ENCODE data around the gene MIA3. TPM values are rescaled to one million over a fixed set of nuclear protein-coding genes. Genes with fewer than 3 reads are reported as not detected.

The MIA3 gene, protein sequence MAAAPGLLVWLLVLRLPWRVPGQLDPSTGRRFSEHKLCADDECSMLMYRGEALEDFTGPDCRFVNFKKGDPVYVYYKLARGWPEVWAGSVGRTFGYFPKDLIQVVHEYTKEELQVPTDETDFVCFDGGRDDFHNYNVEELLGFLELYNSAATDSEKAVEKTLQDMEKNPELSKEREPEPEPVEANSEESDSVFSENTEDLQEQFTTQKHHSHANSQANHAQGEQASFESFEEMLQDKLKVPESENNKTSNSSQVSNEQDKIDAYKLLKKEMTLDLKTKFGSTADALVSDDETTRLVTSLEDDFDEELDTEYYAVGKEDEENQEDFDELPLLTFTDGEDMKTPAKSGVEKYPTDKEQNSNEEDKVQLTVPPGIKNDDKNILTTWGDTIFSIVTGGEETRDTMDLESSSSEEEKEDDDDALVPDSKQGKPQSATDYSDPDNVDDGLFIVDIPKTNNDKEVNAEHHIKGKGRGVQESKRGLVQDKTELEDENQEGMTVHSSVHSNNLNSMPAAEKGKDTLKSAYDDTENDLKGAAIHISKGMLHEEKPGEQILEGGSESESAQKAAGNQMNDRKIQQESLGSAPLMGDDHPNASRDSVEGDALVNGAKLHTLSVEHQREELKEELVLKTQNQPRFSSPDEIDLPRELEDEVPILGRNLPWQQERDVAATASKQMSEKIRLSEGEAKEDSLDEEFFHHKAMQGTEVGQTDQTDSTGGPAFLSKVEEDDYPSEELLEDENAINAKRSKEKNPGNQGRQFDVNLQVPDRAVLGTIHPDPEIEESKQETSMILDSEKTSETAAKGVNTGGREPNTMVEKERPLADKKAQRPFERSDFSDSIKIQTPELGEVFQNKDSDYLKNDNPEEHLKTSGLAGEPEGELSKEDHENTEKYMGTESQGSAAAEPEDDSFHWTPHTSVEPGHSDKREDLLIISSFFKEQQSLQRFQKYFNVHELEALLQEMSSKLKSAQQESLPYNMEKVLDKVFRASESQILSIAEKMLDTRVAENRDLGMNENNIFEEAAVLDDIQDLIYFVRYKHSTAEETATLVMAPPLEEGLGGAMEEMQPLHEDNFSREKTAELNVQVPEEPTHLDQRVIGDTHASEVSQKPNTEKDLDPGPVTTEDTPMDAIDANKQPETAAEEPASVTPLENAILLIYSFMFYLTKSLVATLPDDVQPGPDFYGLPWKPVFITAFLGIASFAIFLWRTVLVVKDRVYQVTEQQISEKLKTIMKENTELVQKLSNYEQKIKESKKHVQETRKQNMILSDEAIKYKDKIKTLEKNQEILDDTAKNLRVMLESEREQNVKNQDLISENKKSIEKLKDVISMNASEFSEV (N-terminal part only)
- polyA plus RNA-seq (2013, experiment 1 of 2), result 38.5 TPM
- polyA plus RNA-seq (2013, experiment 2 of 2), result 33.4 TPM

- Histone ChIP-seq H2AK5ac (ENCODE audit: low read length, severe bottlenecking) (peak within 1 kb of the TSS; percentile 36), H3K4me3 (ENCODE audit: insufficient read depth in 1 of 2, low read depth in 1 of 2, low read length in 2 of 2) (peak within 1 kb of the TSS; percentile 93 to 99), H4K91ac (ENCODE audit: low read length) (peak within 1 kb of the TSS; percentile 14), H2BK15ac (ENCODE audit: low read depth, poor library complexity, severe bottlenecking) (peak within 1 kb of the TSS; percentile 44), H2BK120ac (ENCODE audit: low read depth, low read length) (peak within 1 kb of the TSS; percentile 39), H3K9ac (ENCODE audit: low read length) (peak within 1 kb of the TSS; percentile 93), H3K4me1 (ENCODE audit: control insufficient read depth, insufficient read depth, low read depth, low read length) (peaks cover 3% of the 10 kb centered on the region), H3K79me1 (replicated peaks; ENCODE audit: low read length, poor library complexity, severe bottlenecking) (peaks cover 18% of the 10 kb centered on the region), H3K27ac (ENCODE audit: low read length, poor library complexity, severe bottlenecking) (no peak within 1 kb of the TSS), H3K27me3 (ENCODE audit: control insufficient read depth in 1 of 2, insufficient read depth in 1 of 2, low read length in 2 of 2) (peaks cover 0 to 3% of the 10 kb centered on the region in 2 experiments), H4K8ac (ENCODE audit: low read length) (peak within 1 kb of the TSS; percentile 90), H3K18ac (ENCODE audit: low read depth in 1 of 2, low read length in 2 of 2) (peak within 1 kb of the TSS; percentile 29 to 94), H3K4ac (ENCODE audit: low read depth in 1 of 2, low read length in 2 of 2) (peak within 1 kb of the TSS; percentile 51 to 78), H2AFZ (ENCODE audit: low read depth, low read length) (peak within 1 kb of the TSS; percentile 81), H3K23ac (ENCODE audit: low read length in 2 of 2) (peak within 1 kb of the TSS in 1 of 2 experiments; percentile 99), H2BK5ac (ENCODE audit: low read depth, low read length, poor library complexity, severe bottlenecking) (no peak within 1 kb of the TSS), H3K9me3 (ENCODE audit: control insufficient read depth, low read length) (no peaks in the 10 kb centered on the region), H2BK12ac (ENCODE audit: low read length in 2 of 2) (peak within 1 kb of the TSS in 1 of 2 experiments; percentile 6), H3K4me2 (ENCODE audit: low read length, poor library complexity, severe bottlenecking) (peak within 1 kb of the TSS; percentile 84), H3K14ac (ENCODE audit: low read length in 2 of 2) (peak within 1 kb of the TSS; percentile 12 to 98), H3K36me3 (ENCODE audit: control insufficient read depth in 1 of 2, insufficient read depth in 2 of 2, low read depth in 1 of 2, low read length in 2 of 2) (peaks cover 3 to 20% of the 10 kb centered on the region in 2 experiments)
- peak; percentile 34 for DNase-seq
- under 1% methylated on average over 68 of the region's 81 CpGs for WGBS
Observed at GRCh38 chr1:222618001-222618879, at the start of gene MIA3. MIA3 (plus strand) TSS chr1:222618097; CDS start chr1:222618111, 14 bp downstream.

DNA sequence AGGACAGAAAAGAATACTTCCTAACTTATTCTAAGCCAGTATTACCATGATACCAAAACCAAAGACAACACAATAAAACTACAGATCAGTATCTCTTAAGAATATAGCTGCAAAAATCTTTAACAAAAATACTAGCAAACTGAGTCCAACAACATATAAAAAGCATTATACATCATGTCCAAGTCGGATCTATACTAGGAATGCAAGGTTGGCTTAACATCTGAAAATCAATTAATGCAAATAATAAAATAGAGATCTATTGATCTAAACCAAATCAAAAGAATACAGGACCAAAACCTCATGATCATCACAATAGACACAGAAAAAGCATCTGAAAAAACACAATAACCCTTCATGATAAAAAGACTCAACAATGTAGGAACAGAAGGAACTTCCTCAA lies 47.1 kb upstream of the MIA3 start:
- Histone ChIP-seq H3K23ac (ENCODE audit: low read length in 2 of 2) (no peak overlapping the region), H3K27ac (ENCODE audit: low read length, poor library complexity, severe bottlenecking) (no peak overlapping the region), H2BK12ac (ENCODE audit: low read length in 2 of 2) (no peak overlapping the region), H3K4ac (ENCODE audit: low read depth in 1 of 2, low read length in 2 of 2) (no peak overlapping the region), H2AK5ac (ENCODE audit: low read length, severe bottlenecking) (no peak overlapping the region), H2AFZ (ENCODE audit: low read depth, low read length) (no peak overlapping the region), H3K9me3 (ENCODE audit: control insufficient read depth, low read length) (peaks cover 21% of the 10 kb centered on the region), H2BK5ac (ENCODE audit: low read depth, low read length, poor library complexity, severe bottlenecking) (no peak overlapping the region), H3K79me1 (replicated peaks; ENCODE audit: low read length, poor library complexity, severe bottlenecking) (peaks cover 16% of the 10 kb centered on the region), H3K9ac (ENCODE audit: low read length) (no peak overlapping the region), H3K4me2 (ENCODE audit: low read length, poor library complexity, severe bottlenecking) (no peak overlapping the region), H4K91ac (ENCODE audit: low read length) (no peak overlapping the region), H3K14ac (ENCODE audit: low read length in 2 of 2) (no peak overlapping the region), H3K18ac (ENCODE audit: low read depth in 1 of 2, low read length in 2 of 2) (no peak overlapping the region), H2BK15ac (ENCODE audit: low read depth, poor library complexity, severe bottlenecking) (no peak overlapping the region), H2BK120ac (ENCODE audit: low read depth, low read length) (no peak overlapping the region), H3K36me3 (ENCODE audit: control insufficient read depth in 1 of 2, insufficient read depth in 2 of 2, low read depth in 1 of 2, low read length in 2 of 2) (peaks cover 10 to 90% of the 10 kb centered on the region in 2 experiments), H3K27me3 (ENCODE audit: control insufficient read depth in 1 of 2, insufficient read depth in 1 of 2, low read length in 2 of 2) (no peaks in the 10 kb centered on the region), H3K4me1 (ENCODE audit: control insufficient read depth, insufficient read depth, low read depth, low read length) (no peaks in the 10 kb centered on the region), H4K8ac (ENCODE audit: low read length) (no peak overlapping the region), H3K4me3 (ENCODE audit: insufficient read depth in 1 of 2, low read depth in 1 of 2, low read length in 2 of 2) (no peak overlapping the region)
- 100% methylated on average over 1 of the region's 1 CpG for WGBS
- DNase-seq, result no peak

GRCh38 chr1:222579316-222579715 lies 38.6 kb upstream of the MIA3 start:
- H2BK12ac ChIP-seq (ENCODE audit: low read length in 2 of 2), result no peak overlapping the region
- 98% methylated on average over 2 of the region's 3 CpGs for WGBS
- no peak overlapping the region for H3K4me3 ChIP-seq (ENCODE audit: insufficient read depth in 1 of 2, low read depth in 1 of 2, low read length in 2 of 2)
- no peak for DNase-seq
- H3K4ac ChIP-seq (ENCODE audit: low read depth in 1 of 2, low read length in 2 of 2), result no peak overlapping the region
- peaks cover 18% of the 10 kb centered on the region for H3K79me1 ChIP-seq (replicated peaks; ENCODE audit: low read length, poor library complexity, severe bottlenecking)
- H3K14ac ChIP-seq (ENCODE audit: low read length in 2 of 2), result no peak overlapping the region
- H2BK5ac ChIP-seq (ENCODE audit: low read depth, low read length, poor library complexity, severe bottlenecking), result no peak overlapping the region
- H3K4me1 ChIP-seq (ENCODE audit: control insufficient read depth, insufficient read depth, low read depth, low read length), result no peaks in the 10 kb centered on the region
- H3K9me3 ChIP-seq (ENCODE audit: control insufficient read depth, low read length), result no peaks in the 10 kb centered on the region
- H3K18ac ChIP-seq (ENCODE audit: low read depth in 1 of 2, low read length in 2 of 2), result no peak overlapping the region
- H3K9ac ChIP-seq (ENCODE audit: low read length), result no peak overlapping the region
- H2AK5ac ChIP-seq (ENCODE audit: low read length, severe bottlenecking), result no peak overlapping the region
- H3K27me3 ChIP-seq (ENCODE audit: control insufficient read depth in 1 of 2, insufficient read depth in 1 of 2, low read length in 2 of 2), result no peaks in the 10 kb centered on the region
- H2BK120ac ChIP-seq (ENCODE audit: low read depth, low read length), result no peak overlapping the region
- no peak overlapping the region for H2AFZ ChIP-seq (ENCODE audit: low read depth, low read length)
- no peak overlapping the region for H3K27ac ChIP-seq (ENCODE audit: low read length, poor library complexity, severe bottlenecking)
- no peak overlapping the region for H3K23ac ChIP-seq (ENCODE audit: low read length in 2 of 2)
- peaks cover 6 to 72% of the 10 kb centered on the region in 2 experiments for H3K36me3 ChIP-seq (ENCODE audit: control insufficient read depth in 1 of 2, insufficient read depth in 2 of 2, low read depth in 1 of 2, low read length in 2 of 2)
- H4K91ac ChIP-seq (ENCODE audit: low read length), result no peak overlapping the region
- H4K8ac ChIP-seq (ENCODE audit: low read length), result no peak overlapping the region
- no peak overlapping the region for H3K4me2 ChIP-seq (ENCODE audit: low read length, poor library complexity, severe bottlenecking)
- no peak overlapping the region for H2BK15ac ChIP-seq (ENCODE audit: low read depth, poor library complexity, severe bottlenecking)

Measured in mesenchymal stem cell (in vitro differentiated cells and primary cell).